Adrenal gland (tissue), 5 donors: ENCODE results near the gene TMEM185B.

Source experiments
- POLR2A ChIP-seq, 2 donors: fragments of 450-650 bp; IDR thresholded peaks; one replicate each; pipeline ENCODE4 v1.6.1; 2017; ENCODE audit warnings: antibody characterized with exemption in 2 of 2, mild to moderate bottlenecking in 2 of 2, moderate library complexity in 1 of 2
- TF ChIP-seq, protein P1 (sequence below), 6 experiments: fragments of 450-650 bp in 4 of 6; fragments of 200-600 bp in 2 of 6; sonication (generic) in 1 of 6; IDR thresholded peaks; 1 replicate in 5 of 6; 2 replicates in 1 of 6; pipeline versions ENCODE4 v1.5.1 to v1.8.0; 2016 to 2021; ENCODE audit warnings: antibody characterized with exemption in 6 of 6, mild to moderate bottlenecking in 2 of 6, moderate library complexity in 1 of 6
- donor health status: DM: no; HTN: no; CAD: no.

DNA sequence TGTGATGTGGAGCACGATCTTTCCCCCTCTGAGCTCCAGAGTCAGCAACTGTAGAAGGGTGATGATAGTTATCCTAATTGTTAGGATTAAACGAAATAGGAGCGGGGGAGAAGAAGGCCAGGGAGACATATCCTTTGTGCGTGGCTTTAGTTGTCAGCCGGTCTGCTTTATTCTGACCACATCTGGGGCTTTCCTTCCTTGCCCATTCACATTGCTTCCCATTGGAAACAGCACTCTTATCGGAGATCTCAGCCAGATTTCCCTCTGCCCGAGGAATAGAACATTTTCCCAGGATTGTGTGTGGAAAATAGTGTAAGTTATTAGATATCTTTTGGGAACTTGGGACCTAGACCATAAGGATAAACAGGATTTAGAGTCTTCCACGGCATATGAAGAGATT lies 31.0 kb upstream of the TMEM185B start:
- TF ChIP-seq, protein P1, sequence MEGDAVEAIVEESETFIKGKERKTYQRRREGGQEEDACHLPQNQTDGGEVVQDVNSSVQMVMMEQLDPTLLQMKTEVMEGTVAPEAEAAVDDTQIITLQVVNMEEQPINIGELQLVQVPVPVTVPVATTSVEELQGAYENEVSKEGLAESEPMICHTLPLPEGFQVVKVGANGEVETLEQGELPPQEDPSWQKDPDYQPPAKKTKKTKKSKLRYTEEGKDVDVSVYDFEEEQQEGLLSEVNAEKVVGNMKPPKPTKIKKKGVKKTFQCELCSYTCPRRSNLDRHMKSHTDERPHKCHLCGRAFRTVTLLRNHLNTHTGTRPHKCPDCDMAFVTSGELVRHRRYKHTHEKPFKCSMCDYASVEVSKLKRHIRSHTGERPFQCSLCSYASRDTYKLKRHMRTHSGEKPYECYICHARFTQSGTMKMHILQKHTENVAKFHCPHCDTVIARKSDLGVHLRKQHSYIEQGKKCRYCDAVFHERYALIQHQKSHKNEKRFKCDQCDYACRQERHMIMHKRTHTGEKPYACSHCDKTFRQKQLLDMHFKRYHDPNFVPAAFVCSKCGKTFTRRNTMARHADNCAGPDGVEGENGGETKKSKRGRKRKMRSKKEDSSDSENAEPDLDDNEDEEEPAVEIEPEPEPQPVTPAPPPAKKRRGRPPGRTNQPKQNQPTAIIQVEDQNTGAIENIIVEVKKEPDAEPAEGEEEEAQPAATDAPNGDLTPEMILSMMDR (IDR thresholded peaks at IDR 0.05): no peak
- TF ChIP-seq POLR2A (IDR thresholded peaks at IDR 0.05): no peak
